ENCODE data around the gene LASP1NB.

Gene LASP1NB

GRCh38 chr17:38940404-38940803, 15.0 kb downstream of the LASP1NB start:
- Histone ChIP-seq H3K27ac (ENCODE audit: insufficient read depth, low read length) (no peak overlapping the region), H2BK15ac (ENCODE audit: low read depth, low read length) (no peak overlapping the region), H3K9ac (ENCODE audit: low read depth, low read length) (no peak overlapping the region), H3K9me1 (ENCODE audit: insufficient read depth, low read length) (no peaks in the 10 kb centered on the region), H4K5ac (ENCODE audit: low read depth, low read length) (no peak overlapping the region), H2BK120ac (ENCODE audit: low read depth, low read length) (no peak overlapping the region), H2BK20ac (ENCODE audit: low read depth, low read length) (no peak overlapping the region), H3K56ac (ENCODE audit: extremely low read depth, insufficient read depth, low read length) (no peak overlapping the region), H3K18ac (ENCODE audit: low read depth, low read length) (no peak overlapping the region), H3K4me1 (ENCODE audit: control insufficient read depth, insufficient read depth, low read length) (0 out of 2 replicates have a peak, but pooled peaks cover 2% of the 10 kb centered on the region), H4K91ac (ENCODE audit: insufficient read depth, low read depth, low read length) (no peak overlapping the region), H2AK5ac (ENCODE audit: low read depth, low read length) (0 out of 2 replicates have a peak overlapping the region, but pooled peaks have one; percentile 3), H3K14ac (replicated peaks; ENCODE audit: low read depth, low read length) (no peak overlapping the region), H3K4me3 (ENCODE audit: insufficient read depth, low read depth, low read length) (no peak overlapping the region), H4K8ac (ENCODE audit: low read depth in 2 of 2, low read length in 2 of 2) (no peak overlapping the region), H2BK5ac (ENCODE audit: low read depth, low read length, poor library complexity, severe bottlenecking) (no peak overlapping the region), H3K79me1 (ENCODE audit: low read depth in 1 of 2, low read length in 2 of 2) (no peaks in the 10 kb centered on the region), H3K4me2 (ENCODE audit: low read depth, low read length) (no peak overlapping the region), H3K23ac (ENCODE audit: low read depth, low read length) (no peak overlapping the region; the same call in 1 of the 2 replicates), H3K27me3 (ENCODE audit: control insufficient read depth, insufficient read depth, low read length) (no peaks in the 10 kb centered on the region), H3K36me3 (ENCODE audit: control insufficient read depth, insufficient read depth, low read length) (no peaks in the 10 kb centered on the region), H3K9me3 (ENCODE audit: control insufficient read depth, insufficient read depth, low read length) (no peaks in the 10 kb centered on the region), H3K4ac (ENCODE audit: low read depth, low read length) (no peak overlapping the region), H2AFZ (replicated peaks; ENCODE audit: low read length, poor library complexity) (no peak overlapping the region), H4K20me1 (ENCODE audit: insufficient read depth, low read length) (no peaks in the 10 kb centered on the region), H2AK9ac (replicated peaks; ENCODE audit: low read depth, low read length, poor library complexity) (no peak overlapping the region)
- POLR2A ChIA-PET (ENCODE audit: unreplicated experiment), result interaction anchor here (0.6 kb wide), 1 partner anchor 97 kb away, joined by 6 read pairs; no protein-coding TSS in a partner anchor
- BruUV-seq (replicated peaks), result no TSS peak
- dilution Hi-C loops (cut with HindIII; ENCODE audit: low sequenced_read_pairs, unreplicated experiment), result no loop called here
- no peak for DNase-seq
- CTCF ChIA-PET, result interaction anchor here (1.3 kb wide), 1 partner anchor 15 kb away, joined by 3 read pairs; the partner anchor contains the start of gene LASP1NB
- in situ Hi-C loops (cut with MboI; ENCODE audit: low sequenced_read_pairs), result no loop called here
- TF ChIP-seq NFE2L2 (IDR thresholded peaks at IDR 0.05; ENCODE audit: low read depth, low read length) (no peak), MXI1 (IDR thresholded peaks at IDR 0.05; ENCODE audit: borderline replicate concordance, low read depth, low read length) (no peak), RAD21 (IDR thresholded peaks at IDR 0.05; ENCODE audit: low read length) (no peak), BHLHE40 (IDR thresholded peaks at IDR 0.05; ENCODE audit: low read depth, low read length) (no peak), ELK1 (IDR thresholded peaks at IDR 0.05; ENCODE audit: borderline replicate concordance, low read depth, low read length) (no peak), CHD1 (IDR thresholded peaks at IDR 0.05; ENCODE audit: low read depth, low read length) (no peak), RCOR1 (IDR thresholded peaks at IDR 0.05; ENCODE audit: insufficient replicate concordance, low read length) (no peak), CTCF (conservative IDR thresholded peaks at IDR 0.05; ENCODE audit: low read depth, low read length) (no peak), MAFK (IDR thresholded peaks at IDR 0.05; ENCODE audit: low read depth, low read length) (no peak), RFX5 (IDR thresholded peaks at IDR 0.05; ENCODE audit: low read depth, low read length) (no peak), SMC3 (IDR thresholded peaks at IDR 0.05; ENCODE audit: low read depth, low read length) (no peak), USF2 (IDR thresholded peaks at IDR 0.05; ENCODE audit: low read depth, low read length) (no peak), POLR2A (IDR thresholded peaks at IDR 0.05; ENCODE audit: low read depth, low read length) (no peak), CEBPB (IDR thresholded peaks at IDR 0.05; ENCODE audit: low read depth, low read length) (no peak), MAZ (IDR thresholded peaks at IDR 0.05; ENCODE audit: borderline replicate concordance, low read depth, low read length) (no peak), FOS (IDR thresholded peaks at IDR 0.05; ENCODE audit: low read depth, low read length) (no peak)
- no CpG with 5 or more reads among the region's 1 CpG for WGBS, 2 experiments (ENCODE audit: extremely low coverage in 2 of 2, insufficient read length in 1 of 2)
- ATAC-seq (ENCODE audit: low read depth), result no peak
- intact Hi-C loops (cut with micrococcal nuclease), result no loop called here

Data from IMR-90 (cell line).